Loucy (cell line): Measurements from ENCODE around the gene LRRC4C.

Experiments
- H2AFZ ChIP-seq: fragments of 200-600 bp; sonication (generic); 2 replicates; pipeline ENCODE4 v1.6.0; 2016; ENCODE audit warnings: antibody characterized with exemption, mild to moderate bottlenecking, low read length, moderate library complexity
- H3F3A ChIP-seq: fragments of 200-600 bp; 2 replicates; pipeline ENCODE4 v1.6.0; 2016; ENCODE audit warnings: antibody characterized with exemption, low read depth, mild to moderate bottlenecking
- H3K27me3 ChIP-seq: fragments of 200-600 bp; sonication (generic); 2 replicates; pipeline ENCODE4 v1.6.1; 2014; ENCODE audit warnings: low read length, mild to moderate bottlenecking; ENCODE audit not compliant: insufficient read depth, poor library complexity, severe bottlenecking
- H3K36me3 ChIP-seq: fragments of 200-600 bp; sonication (generic); 2 replicates; pipeline ENCODE4 v1.6.1; 2016; ENCODE audit warnings: low read length; ENCODE audit not compliant: insufficient read depth
- H3K4me1 ChIP-seq: fragments of 200-600 bp; sonication (generic); 2 replicates; pipeline ENCODE4 v1.5.1; 2014; ENCODE audit warnings: low read length, mild to moderate bottlenecking; ENCODE audit not compliant: insufficient read depth, poor library complexity, severe bottlenecking
- H3K4me2 ChIP-seq: fragments of 200-600 bp; sonication (generic); 2 replicates; pipeline ENCODE4 v1.6.0; 2014; ENCODE audit warnings: antibody characterized with exemption, low read length, low read depth, mild to moderate bottlenecking; ENCODE audit not compliant: poor library complexity, severe bottlenecking
- H3K4me3 ChIP-seq: fragments of 200-600 bp; sonication (generic); 2 replicates; pipeline ENCODE4 v1.5.1; 2014; ENCODE audit warnings: low read length, mild to moderate bottlenecking, mixed read lengths; ENCODE audit not compliant: poor library complexity, severe bottlenecking
- H3K79me2 ChIP-seq: fragments of 200-600 bp; sonication (generic); 2 replicates; pipeline ENCODE4 v1.6.1; 2014; ENCODE audit warnings: low read length; ENCODE audit not compliant: insufficient read depth
- H3K9ac ChIP-seq: fragments of 200-600 bp; sonication (generic); 2 replicates; pipeline ENCODE4 v1.6.0; 2014; ENCODE audit warnings: mild to moderate bottlenecking, low read depth, low read length, moderate library complexity; ENCODE audit not compliant: poor library complexity, severe bottlenecking
- H3K9me2 ChIP-seq: fragments of 200-600 bp; sonication (generic); replicated peaks from 2 replicates; pipeline ENCODE4 v1.6.1; 2016; ENCODE audit warnings: low read depth, low read length, mixed read lengths
- H3K9me3 ChIP-seq: fragments of 200-600 bp; sonication (generic); 2 replicates; pipeline ENCODE4 v1.6.1; 2014; ENCODE audit warnings: mild to moderate bottlenecking, antibody characterized with exemption, low read length, low read depth; ENCODE audit not compliant: insufficient read depth
- H4K20me1 ChIP-seq: fragments of 200-600 bp; sonication (generic); 2 replicates; pipeline ENCODE4 v1.6.0; 2014; ENCODE audit warnings: antibody characterized with exemption, low read length, mild to moderate bottlenecking; ENCODE audit not compliant: insufficient read depth, poor library complexity, severe bottlenecking
- EZH2phosphoT487 ChIP-seq: fragments of 200-600 bp; IDR thresholded peaks from 2 replicates; pipeline ENCODE4 v1.6.1; 2018; ENCODE audit warnings: antibody characterized with exemption, mild to moderate bottlenecking, moderate library complexity, borderline replicate concordance
- TF ChIP-seq, protein P1 (sequence below): fragments of 200-600 bp; sonication (generic); conservative IDR thresholded peaks from 2 replicates; pipeline ENCODE4 v1.5.1; 2014; ENCODE audit warnings: mild to moderate bottlenecking, antibody characterized with exemption, low read length

The LRRC4C gene

DNA sequence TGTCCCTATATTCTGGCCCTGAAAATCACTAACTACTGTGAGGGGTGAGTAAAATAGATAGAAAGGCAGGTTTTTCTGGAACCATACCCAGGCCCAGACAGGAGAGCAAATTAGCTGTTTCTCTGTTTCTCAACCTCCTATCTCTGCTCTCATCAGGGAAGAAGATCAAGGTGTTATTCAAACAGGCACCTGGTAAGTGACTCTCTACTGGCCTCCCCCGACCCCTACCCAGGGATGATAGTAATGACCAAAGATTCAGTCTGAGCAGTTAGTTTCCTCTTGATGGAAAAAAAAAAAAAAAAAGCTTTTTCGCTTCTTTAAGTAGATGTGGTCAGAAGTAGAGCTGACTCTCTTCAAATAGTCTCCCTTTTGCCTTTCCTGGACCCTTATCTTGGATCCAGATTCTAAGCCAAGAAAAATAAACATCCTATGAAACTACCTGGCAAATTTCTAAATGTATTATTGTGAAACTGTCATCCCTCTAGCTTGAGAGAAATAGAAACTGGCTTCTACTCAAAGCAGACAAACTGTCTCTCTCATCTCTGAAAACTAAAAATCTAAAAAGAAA is 9.9 kb downstream of the LRRC4C start:
- Histone ChIP-seq H3K4me1 (no peaks in the 10 kb centered on the region), H4K20me1 (no peaks in the 10 kb centered on the region), H3K9me2 (no peaks in the 10 kb centered on the region), H3K4me2 (no peak overlapping the region), H3K79me2 (no peaks in the 10 kb centered on the region), H3F3A (no peaks in the 10 kb centered on the region), H3K36me3 (no peaks in the 10 kb centered on the region), H3K9me3 (no peaks in the 10 kb centered on the region), H3K27me3 (no peaks in the 10 kb centered on the region), H2AFZ (no peak overlapping the region), H3K9ac (no peak overlapping the region), H3K4me3 (no peak overlapping the region)
- TF ChIP-seq, protein P1, sequence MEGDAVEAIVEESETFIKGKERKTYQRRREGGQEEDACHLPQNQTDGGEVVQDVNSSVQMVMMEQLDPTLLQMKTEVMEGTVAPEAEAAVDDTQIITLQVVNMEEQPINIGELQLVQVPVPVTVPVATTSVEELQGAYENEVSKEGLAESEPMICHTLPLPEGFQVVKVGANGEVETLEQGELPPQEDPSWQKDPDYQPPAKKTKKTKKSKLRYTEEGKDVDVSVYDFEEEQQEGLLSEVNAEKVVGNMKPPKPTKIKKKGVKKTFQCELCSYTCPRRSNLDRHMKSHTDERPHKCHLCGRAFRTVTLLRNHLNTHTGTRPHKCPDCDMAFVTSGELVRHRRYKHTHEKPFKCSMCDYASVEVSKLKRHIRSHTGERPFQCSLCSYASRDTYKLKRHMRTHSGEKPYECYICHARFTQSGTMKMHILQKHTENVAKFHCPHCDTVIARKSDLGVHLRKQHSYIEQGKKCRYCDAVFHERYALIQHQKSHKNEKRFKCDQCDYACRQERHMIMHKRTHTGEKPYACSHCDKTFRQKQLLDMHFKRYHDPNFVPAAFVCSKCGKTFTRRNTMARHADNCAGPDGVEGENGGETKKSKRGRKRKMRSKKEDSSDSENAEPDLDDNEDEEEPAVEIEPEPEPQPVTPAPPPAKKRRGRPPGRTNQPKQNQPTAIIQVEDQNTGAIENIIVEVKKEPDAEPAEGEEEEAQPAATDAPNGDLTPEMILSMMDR, result no peak
- no peak for TF ChIP-seq EZH2phosphoT487

DNA sequence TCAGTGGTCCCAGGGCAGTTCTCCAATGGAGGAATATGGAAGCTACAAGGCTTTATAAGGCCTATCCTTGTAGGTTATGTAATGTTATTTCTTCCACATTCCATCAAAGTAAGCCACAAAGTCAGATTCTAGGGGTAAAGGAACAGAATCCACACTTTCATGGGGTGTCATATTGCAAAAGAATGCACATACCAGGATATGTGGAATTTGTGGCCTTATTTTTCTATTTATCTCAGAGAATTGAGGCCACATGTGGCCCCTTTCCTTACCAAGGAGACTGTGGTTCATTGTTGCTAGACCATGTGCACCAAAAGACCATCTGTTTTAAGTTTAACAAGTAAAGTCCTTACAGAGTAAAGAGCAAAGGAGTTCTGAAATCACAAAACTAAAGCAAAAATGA is 12.9 kb downstream of the LRRC4C start:
- Histone ChIP-seq H3K4me3 (no peak overlapping the region), H3K9me3 (no peaks in the 10 kb centered on the region), H3F3A (no peaks in the 10 kb centered on the region), H4K20me1 (no peaks in the 10 kb centered on the region), H3K4me1 (no peaks in the 10 kb centered on the region), H2AFZ (no peak overlapping the region), H3K27me3 (no peaks in the 10 kb centered on the region), H3K9me2 (no peaks in the 10 kb centered on the region), H3K36me3 (no peaks in the 10 kb centered on the region), H3K9ac (no peak overlapping the region), H3K79me2 (no peaks in the 10 kb centered on the region), H3K4me2 (no peak overlapping the region)
- TF ChIP-seq, protein P1, result no peak
- no peak for TF ChIP-seq EZH2phosphoT487

DNA sequence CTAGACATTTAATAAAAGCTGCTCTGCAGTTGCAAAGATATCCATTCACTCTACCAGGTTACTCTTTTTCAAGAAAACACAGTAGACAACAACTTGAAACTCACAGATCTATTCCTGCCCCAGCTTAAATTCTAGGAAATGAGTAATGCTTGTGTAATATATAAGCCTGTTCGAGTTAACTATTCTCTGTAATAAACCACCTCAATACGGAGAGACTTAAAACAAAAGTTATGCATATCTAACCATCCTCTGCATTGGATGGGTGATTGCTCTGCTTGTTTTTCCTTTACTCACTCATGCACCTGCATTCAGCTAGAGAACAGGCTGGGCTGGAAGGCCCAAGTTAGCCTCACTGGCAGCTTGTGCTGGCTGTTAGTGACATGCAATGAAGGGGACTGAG is 13.3 kb downstream of the LRRC4C start:
- no peaks in the 10 kb centered on the region for H3K36me3 ChIP-seq
- no peaks in the 10 kb centered on the region for H3K27me3 ChIP-seq
- H3K9me2 ChIP-seq, result no peaks in the 10 kb centered on the region
- TF ChIP-seq, protein P1, result no peak
- TF ChIP-seq EZH2phosphoT487, result no peak
- no peaks in the 10 kb centered on the region for H3K9me3 ChIP-seq
- H3K4me1 ChIP-seq, result no peaks in the 10 kb centered on the region
- no peak overlapping the region for H3K4me3 ChIP-seq
- no peak overlapping the region for H3K4me2 ChIP-seq
- no peak overlapping the region for H2AFZ ChIP-seq
- no peaks in the 10 kb centered on the region for H3K79me2 ChIP-seq
- H4K20me1 ChIP-seq, result no peaks in the 10 kb centered on the region
- no peaks in the 10 kb centered on the region for H3F3A ChIP-seq
- no peak overlapping the region for H3K9ac ChIP-seq
